HL-60/S4 treated with phorbol 12-myristate 13-acetate at 8.2 ng/mL for 4 days and 3 days (cell line): ENCODE data around the gene ZNF609.

Experiments used
- in situ Hi-C: fragments of 300-500 bp; cut with MboI; formaldehyde crosslinking; loops from 2 replicates; pipeline ENCODE4 v1.15.0; 2022; ENCODE audit warnings: low sequenced_read_pairs

The ZNF609 gene

GRCh38 chr15:64535460-64536243 is 75.3 kb downstream of the ZNF609 start:
- in situ Hi-C loops, result no loop called here

- in situ Hi-C loops, result no loop called here
Measured at GRCh38 chr15:64536244-64536836, 76.0 kb downstream of the ZNF609 start.

- in situ Hi-C loops, result no loop called here
Measured at GRCh38 chr15:64542091-64542490, 81.7 kb downstream of the ZNF609 start.

DNA sequence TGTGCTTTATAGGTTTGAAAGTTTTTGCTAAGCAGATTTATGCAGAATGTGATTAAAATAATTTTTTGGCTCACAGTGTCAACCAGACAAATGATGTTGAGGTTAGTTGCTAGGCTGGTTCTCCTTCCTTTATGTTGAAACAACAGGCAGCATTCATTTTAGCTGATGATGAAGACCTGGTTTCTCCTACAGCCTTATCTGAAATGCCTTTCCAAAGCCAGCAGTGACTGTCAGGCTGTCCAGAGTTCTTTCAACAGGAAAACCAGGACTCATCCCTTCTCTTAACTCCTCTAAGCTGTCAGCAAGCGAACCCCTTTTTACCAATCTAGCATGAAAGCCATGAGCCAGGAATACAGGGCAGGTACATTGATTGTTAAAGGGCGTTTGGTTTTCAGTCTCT is 84.1 kb downstream of the ZNF609 start:
- in situ Hi-C loops, result no loop called here

GRCh38 chr15:64547275-64547674 is 86.9 kb downstream of the ZNF609 start:
- in situ Hi-C loops, result no loop called here

DNA sequence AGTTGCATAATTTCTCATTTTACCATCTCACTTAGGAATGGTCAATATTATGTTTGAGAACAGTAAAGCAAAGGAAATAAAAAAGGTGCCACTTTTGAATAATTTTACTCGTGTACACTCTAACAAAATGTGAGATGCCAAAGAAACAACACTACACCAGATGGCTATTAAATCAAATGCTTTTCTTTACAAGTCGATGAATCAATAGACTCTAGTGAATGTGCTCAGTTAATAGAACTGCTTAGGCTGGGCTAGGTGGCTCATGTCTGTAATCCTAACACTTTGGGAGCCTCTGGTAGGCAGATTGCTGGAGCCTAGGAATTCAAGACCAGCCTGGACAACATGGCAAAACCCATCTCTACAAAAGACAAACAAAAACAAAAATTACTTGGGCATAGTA is 87.9 kb downstream of the ZNF609 start:
- in situ Hi-C loops, result no loop called here

DNA sequence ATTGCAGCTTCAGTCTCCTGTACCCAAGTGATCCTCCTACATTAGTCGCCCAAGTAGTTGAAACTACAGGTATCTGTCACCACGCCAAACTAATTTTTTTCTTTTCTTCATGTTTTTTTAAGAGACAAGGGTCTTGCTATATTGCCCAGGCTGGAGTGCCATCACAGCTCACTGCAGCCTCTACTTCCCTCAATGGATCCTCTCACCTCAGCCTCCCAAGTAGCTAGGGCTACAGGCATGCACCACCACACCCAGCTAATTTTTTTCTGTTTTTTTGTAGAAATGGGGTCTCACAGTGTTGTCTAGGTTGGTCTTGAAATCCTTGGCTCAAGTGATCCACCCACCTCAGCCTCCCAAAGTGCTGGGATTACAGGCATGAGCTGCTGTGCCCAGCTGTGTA is 89.5 kb downstream of the ZNF609 start:
- in situ Hi-C loops, result no loop called here

DNA sequence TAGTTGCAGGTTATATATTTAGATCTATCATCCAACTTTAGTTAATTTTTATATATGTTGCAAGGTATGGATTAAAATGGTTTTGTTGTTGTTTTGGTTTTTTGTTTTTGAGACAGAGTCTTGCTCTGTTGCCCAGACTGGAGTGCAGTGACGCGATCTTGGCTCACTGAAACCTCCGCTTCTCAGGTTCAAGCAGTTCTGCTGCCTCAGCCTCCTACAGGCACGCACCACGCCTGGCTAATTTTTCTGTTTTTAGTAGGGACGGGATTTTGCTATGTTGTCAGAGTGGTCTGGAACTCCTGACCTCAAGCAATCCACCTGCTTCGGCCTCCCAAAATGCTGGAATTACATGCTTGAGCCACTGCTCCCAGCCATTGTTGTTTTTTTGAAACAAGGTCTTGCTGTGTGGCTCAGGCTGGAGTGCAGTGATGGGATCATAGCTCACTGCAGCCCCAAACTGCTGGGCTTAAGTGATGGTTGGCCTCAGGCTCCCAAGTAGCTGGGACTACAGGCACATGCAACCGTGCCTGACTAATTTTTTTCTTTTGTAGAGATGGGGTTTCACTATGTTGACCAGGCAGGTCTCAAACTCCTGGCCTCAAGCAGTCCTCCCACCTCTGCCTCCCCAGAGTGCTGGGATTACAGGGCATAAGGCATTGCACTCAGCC is 92.0 kb downstream of the ZNF609 start:
- in situ Hi-C loops, result no loop called here

GRCh38 chr15:64558460-64559179 is 98.2 kb downstream of the ZNF609 start:
- in situ Hi-C loops, result no loop called here

GRCh38 chr15:64559243-64559642 is 98.9 kb downstream of the ZNF609 start:
- in situ Hi-C loops, result no loop called here

DNA sequence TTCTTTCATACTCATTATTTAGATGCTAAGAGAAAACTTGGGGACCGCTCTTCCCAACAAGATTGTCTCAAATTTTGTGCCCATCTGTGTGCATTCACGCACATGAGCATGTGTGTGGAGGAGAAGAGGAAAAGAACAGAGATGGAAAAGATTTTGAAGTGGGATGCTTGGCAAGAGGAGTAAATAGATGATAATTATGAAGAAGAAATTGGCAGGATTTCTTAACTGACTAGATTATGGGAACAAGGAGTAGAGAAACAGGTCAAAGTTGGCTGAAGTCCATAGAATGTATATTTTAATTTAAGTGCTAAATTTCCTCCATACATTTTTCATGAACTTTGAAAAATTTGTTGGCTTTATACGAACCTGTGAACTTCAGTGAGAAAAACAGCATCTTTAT is 100.1 kb downstream of the ZNF609 start:
- in situ Hi-C loops, result no loop called here

DNA sequence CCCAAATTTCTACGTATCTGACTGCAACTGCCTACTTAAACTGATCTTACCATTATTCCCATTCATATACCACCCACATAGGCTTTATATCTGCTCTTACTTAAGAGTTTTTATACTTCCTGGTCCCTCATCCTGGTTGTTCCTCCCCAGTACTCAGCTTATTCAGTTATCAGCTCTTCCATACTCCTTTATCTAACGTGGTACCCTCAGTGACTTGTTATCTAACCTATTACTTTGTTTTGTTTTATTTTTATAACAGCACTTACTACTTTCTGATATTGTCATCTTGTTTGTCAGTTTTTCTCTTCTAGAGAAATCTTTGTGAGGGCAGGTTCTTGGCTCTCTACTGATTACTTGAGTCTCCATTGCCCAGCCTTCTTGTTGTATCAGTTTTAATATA is 100.6 kb downstream of the ZNF609 start:
- in situ Hi-C loops, result no loop called here

GRCh38 chr15:64562003-64562640 is 101.7 kb downstream of the ZNF609 start:
- in situ Hi-C loops, result no loop called here

GRCh38 chr15:64566102-64566501 is 105.7 kb downstream of the ZNF609 start:
- in situ Hi-C loops, result no loop called here

GRCh38 chr15:64566629-64567427 is 106.5 kb downstream of the ZNF609 start:
- in situ Hi-C loops, result no loop called here

DNA sequence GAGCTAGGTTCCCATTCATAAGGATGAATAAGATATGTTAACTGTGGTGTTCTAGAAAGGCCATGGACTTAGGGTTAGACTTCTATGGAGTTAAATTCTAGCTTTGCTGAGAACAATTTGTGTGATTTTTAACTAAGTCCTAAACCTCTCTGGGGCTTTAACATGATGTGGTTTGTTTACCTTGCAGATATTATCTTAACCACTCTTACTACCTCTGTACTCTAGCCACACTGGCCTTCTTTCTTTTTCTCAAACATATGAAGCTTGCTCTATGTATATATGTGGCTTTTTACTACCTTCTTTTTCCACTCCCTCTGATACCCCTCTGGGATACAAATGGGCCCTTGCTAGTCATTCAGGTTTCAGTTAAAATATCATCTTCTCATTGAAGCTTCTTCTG is 108.4 kb downstream of the ZNF609 start:
- in situ Hi-C loops, result no loop called here

DNA sequence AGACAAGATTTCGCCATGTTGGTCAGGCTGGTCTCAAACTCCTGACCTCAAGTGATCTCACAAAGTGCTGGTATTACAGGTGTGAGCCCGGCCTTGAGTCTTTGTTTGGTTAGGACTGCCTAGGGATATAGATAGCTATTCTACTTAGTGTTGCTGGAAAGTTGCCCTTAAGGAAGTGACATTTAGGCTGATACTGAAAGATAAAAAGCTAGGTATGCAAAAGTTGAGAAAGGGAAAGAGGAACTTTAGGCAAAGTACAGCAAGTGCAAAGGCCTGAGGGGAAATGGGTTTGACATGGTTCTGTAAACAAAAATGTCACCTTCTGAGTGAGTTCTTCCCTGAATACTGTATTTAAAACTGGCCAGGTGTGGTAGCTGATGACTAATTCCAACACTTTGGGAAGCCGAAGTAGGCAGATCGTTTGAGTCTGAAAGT is 111.5 kb downstream of the ZNF609 start:
- in situ Hi-C loops, result no loop called here

GRCh38 chr15:64572856-64573255 is 112.5 kb downstream of the ZNF609 start:
- in situ Hi-C loops, result no loop called here

- in situ Hi-C loops, result no loop called here
Measured at GRCh38 chr15:64574301-64575017, 114.1 kb downstream of the ZNF609 start.
